Measurements from ENCODE around the gene TBC1D17. TPM values are rescaled to one million over a fixed set of nuclear protein-coding genes. Genes with fewer than 3 reads are reported as not detected.

The TBC1D17 gene
- total and polyA plus RNA-seq, 10 of the 15 experiments (the other 5 are each of a cell fraction or from before 2014, with no cell fraction given), result 0.42 to 20.4 (median 11.2) TPM

GRCh38 chr19:49889687-49890348 is 12.3 kb downstream of the TBC1D17 start:
- H3K36me3 ChIP-seq (ENCODE audit: control insufficient read depth in 2 of 2, insufficient read depth in 2 of 2, low read length in 1 of 2), result peaks cover 0 to 9% of the 10 kb centered on the region in 2 experiments; a peak in 3 of 4 replicates
- in situ Hi-C loops (cut with MboI) (loop anchor here (25.0 kb wide), 1 partner anchor 1253 kb away; the partner anchor contains the start of genes CA11 and DBP), intact Hi-C loops (cut with micrococcal nuclease; ENCODE audit: unreplicated experiment) (loop anchor here (1.0 kb wide), 1 partner anchor 13 kb away; the partner anchor contains the start of genes AKT1S1 and TBC1D17)
- H3K4me3 ChIP-seq, result peak overlapping the region; percentile 53; the same call in 1 of the 2 replicates
- peak overlapping the region; percentile 84 for H3K4me2 ChIP-seq (ENCODE audit: control insufficient read depth, insufficient read depth)
- WGBS (ENCODE audit: insufficient coverage, insufficient replicate concordance, low lambda C conversion rate, missing lambda C conversion rate), result 40% methylated on average over 71 of the region's 71 CpGs
- no peak overlapping the region for H3K9ac ChIP-seq (ENCODE audit: control insufficient read depth, insufficient read depth, low read length)
- no TSS peak for BruUV-seq (replicated peaks)
- ChIA-PET CTCF (interaction anchor here (0.8 to 1.1 kb wide), 7 partner anchors 13 to 81 kb away, joined by 3 to 7 read pairs (median 4); partner anchors contain the start of genes AKT1S1, ATF5, NUP62 and TBC1D17), SMC1A (ENCODE audit: uncharacterized antibody, unreplicated experiment) (interaction anchor here (0.8 to 3.1 kb wide), 3 partner anchors 12 to 39 kb away, joined by 4 to 15 read pairs (median 5); partner anchors contain the start of genes ATF5 and NUP62), POLR2A (interaction anchor here (0.6 to 3.6 kb wide), 10 partner anchors 8 to 529 kb away, joined by 3 to 33 read pairs (median 4); partner anchors contain the start of genes AKT1S1, ATF5, NUP62 and SPIB), RAD21 (ENCODE audit: unreplicated experiment) (interaction anchor here (0.7 to 2.5 kb wide), 7 partner anchors 17 to 123 kb away, joined by 3 to 14 read pairs (median 5); partner anchors contain the start of genes AP2A1, ATF5, NUP62 and PTOV1)
- FAIRE-seq (peak; percentile 27), ATAC-seq (peak; percentile 31), DNase-seq (ENCODE audit: low read depth, low spot score) (no peak)
- H2AFZ ChIP-seq (ENCODE audit: control insufficient read depth, low read depth, low read length), result peak overlapping the region; percentile 63
- H3K27ac ChIP-seq (ENCODE audit: control insufficient read depth, insufficient read depth), result peak overlapping the region; percentile 18; the same call in 1 of the 2 replicates
- no peaks in the 10 kb centered on the region for H4K20me1 ChIP-seq (ENCODE audit: control insufficient read depth, insufficient read depth)
- H3K79me2 ChIP-seq (ENCODE audit: control insufficient read depth, insufficient read depth, low read length), result peaks cover 28% of the 10 kb centered on the region
- H3K4me1 ChIP-seq (ENCODE audit: control insufficient read depth, insufficient read depth, low read length), result peaks cover 25% of the 10 kb centered on the region
- no peaks in the 10 kb centered on the region; the same call in 2 of the 3 replicates for H3K9me3 ChIP-seq (replicated peaks; ENCODE audit: control insufficient read depth, insufficient read depth, low read length)
- H3K27me3 ChIP-seq (replicated peaks in 1 of 2; ENCODE audit: control insufficient read depth in 2 of 2, insufficient read depth in 2 of 2, low read length in 1 of 2), result no peaks in the 10 kb centered on the region
- peak; percentile 49 for TF ChIP-seq KLF5 (IDR thresholded peaks at IDR 0.05; ENCODE audit: partially characterized antibody)
- peak; percentile 44; the same call in 1 of the 2 replicates for TF ChIP-seq POLR2AphosphoS2 (IDR thresholded peaks at IDR 0.05; ENCODE audit: low read depth, low read length)
- peak; percentile 64 to 79 (median 71) for TF ChIP-seq CTCF (IDR thresholded peaks at IDR 0.05 in 2 of 3, conservative IDR thresholded peaks at IDR 0.05 in 1 of 3; ENCODE audit: control insufficient read depth in 2 of 3, extremely low read depth in 1 of 3, insufficient read depth in 1 of 3, low read depth in 3 of 3, low read length in 3 of 3)
- TF ChIP-seq CREM (IDR thresholded peaks at IDR 0.05; ENCODE audit: low read depth), result peak; percentile 38; the same call in 1 of the 2 replicates
- 0 out of 2 replicates have a peak, but pooled peaks have one; percentile 58 for TF ChIP-seq MLLT1 (IDR thresholded peaks at IDR 0.05)
- peak; percentile 98 for TF ChIP-seq ZNF687 (IDR thresholded peaks at IDR 0.05)
- no peak for TF ChIP-seq MYB (IDR thresholded peaks at IDR 0.05; ENCODE audit: borderline replicate concordance, low read depth, low read length)
- no peak for TF ChIP-seq ZZZ3 (IDR thresholded peaks at IDR 0.05; ENCODE audit: control insufficient read depth, insufficient read length, low read depth)
- peak; percentile 40 for TF ChIP-seq RAD21 (IDR thresholded peaks at IDR 0.05; ENCODE audit: insufficient read depth, low read depth, low read length)
- TF ChIP-seq MXI1 (IDR thresholded peaks at IDR 0.05; ENCODE audit: low read depth, low read length), result peak; percentile 85
- TF ChIP-seq ZNF217 (IDR thresholded peaks at IDR 0.05), result no peak
- 0 out of 2 replicates have a peak, but pooled peaks have one; percentile 51 for TF ChIP-seq SIN3A (IDR thresholded peaks at IDR 0.05; ENCODE audit: low read depth, low read length)
- TF ChIP-seq CBX3 (IDR thresholded peaks at IDR 0.05; ENCODE audit: borderline replicate concordance, low read depth), result no peak
- TF ChIP-seq CEBPB (IDR thresholded peaks at IDR 0.05; ENCODE audit: borderline replicate concordance in 1 of 2, low read depth in 2 of 2, low read length in 2 of 2), result no peak
